ENCODE data around the gene SCML2.
"Not testable (repeated sequence)": the region's sequence is repeated elsewhere in the genome, so short reads cannot be mapped to it uniquely, and the experiment has no call there.

SCML2 gene

DNA sequence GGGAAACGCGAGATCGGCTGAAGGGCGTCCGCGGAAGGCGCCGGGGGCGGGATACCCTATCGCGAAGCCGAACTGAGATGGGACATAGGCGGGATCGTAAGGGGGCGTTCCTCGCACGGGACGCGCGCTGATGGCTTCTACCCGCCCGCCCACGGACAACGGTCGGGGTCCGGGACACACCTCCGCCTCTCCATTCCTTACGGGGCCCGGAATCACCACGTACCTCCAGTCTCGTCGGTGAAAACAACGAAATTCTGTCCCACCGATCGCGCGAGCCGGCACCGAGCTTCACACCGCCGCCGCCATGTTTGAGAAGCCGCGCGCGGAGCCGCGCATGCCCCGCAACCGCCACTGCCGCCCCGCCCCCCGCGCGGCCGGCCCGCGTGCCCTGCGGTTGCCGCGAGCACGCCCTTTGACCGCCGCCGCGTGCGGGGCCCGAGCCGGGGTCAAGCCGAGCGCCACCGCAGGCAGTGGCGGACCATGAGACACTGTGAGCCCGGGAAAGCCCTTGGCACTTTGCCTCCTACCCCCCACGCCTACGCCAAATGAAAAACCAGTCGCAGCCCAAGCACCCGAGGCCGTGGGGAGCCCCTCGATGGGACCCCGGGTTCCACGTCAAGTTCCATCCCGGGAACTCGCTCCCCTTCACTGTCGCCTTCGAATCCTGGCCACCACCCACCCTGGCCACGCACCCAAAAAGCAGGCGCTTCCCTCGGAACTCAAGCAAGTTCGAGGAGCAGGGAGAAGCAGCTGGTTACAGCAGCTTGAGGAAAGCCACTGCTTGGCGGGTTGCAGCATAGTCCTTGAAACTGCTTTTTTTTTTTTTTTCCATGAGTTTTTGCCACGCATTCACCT, at the start of gene SCML2:
SCML2 (minus strand) TSS at position 320 of the 855 bp plus-strand sequence. CDS start 20,617 bp downstream, outside the sequence.
- DNase-seq (ENCODE audit: low spot score), result peak; percentile 23

DNA sequence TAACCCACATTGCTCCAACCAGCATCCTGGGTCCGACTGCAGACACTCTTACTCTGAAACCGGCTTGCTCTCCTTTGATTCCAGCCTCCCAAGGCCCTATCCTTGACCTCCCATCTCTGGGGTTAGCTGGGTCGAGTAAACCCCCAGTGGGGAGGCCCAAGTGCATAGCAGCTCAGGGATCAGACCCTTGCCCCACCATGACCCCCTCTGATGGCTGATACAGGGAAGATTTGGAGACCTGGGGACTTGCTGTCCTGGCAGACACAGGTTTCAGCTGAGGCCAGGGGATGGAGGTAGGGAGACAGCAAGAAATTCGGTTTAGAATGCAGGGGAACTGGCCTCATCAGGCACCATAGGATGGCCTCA, 47.3 kb upstream of the SCML2 start:
- DNase-seq (ENCODE audit: low spot score), result no peak

- no peak for DNase-seq (ENCODE audit: low spot score)
These were observed 40.0 kb upstream of the SCML2 start for GRCh38 chrX:18394477-18394876.

- no peak for DNase-seq (ENCODE audit: low spot score)
These were observed 36.6 kb upstream of the SCML2 start for GRCh38 chrX:18390941-18391538.

GRCh38 chrX:18389966-18390365, 35.5 kb upstream of the SCML2 start:
- DNase-seq (ENCODE audit: low spot score), result no peak

- no peak for DNase-seq (ENCODE audit: low spot score)
These were observed 23.3 kb upstream of the SCML2 start for GRCh38 chrX:18377796-18378195.

- DNase-seq (ENCODE audit: low spot score), result not testable (repeated sequence)
These were observed 20.8 kb upstream of the SCML2 start for GRCh38 chrX:18375131-18375805.

- DNase-seq (ENCODE audit: low spot score), result not testable (repeated sequence)
These were observed 14.6 kb upstream of the SCML2 start for GRCh38 chrX:18369096-18369495.

- DNase-seq (ENCODE audit: low spot score), result no peak
These were observed 13.9 kb upstream of the SCML2 start for GRCh38 chrX:18368402-18368801.

GRCh38 chrX:18360867-18361266, 6.4 kb upstream of the SCML2 start:
- no peak for DNase-seq (ENCODE audit: low spot score)

- DNase-seq (ENCODE audit: low spot score), result no peak
These were observed 538 bp downstream of the SCML2 start for GRCh38 chrX:18353931-18354368.

- DNase-seq (ENCODE audit: low spot score), result no peak
These were observed 2.7 kb downstream of the SCML2 start for GRCh38 chrX:18351784-18352183.

DNA sequence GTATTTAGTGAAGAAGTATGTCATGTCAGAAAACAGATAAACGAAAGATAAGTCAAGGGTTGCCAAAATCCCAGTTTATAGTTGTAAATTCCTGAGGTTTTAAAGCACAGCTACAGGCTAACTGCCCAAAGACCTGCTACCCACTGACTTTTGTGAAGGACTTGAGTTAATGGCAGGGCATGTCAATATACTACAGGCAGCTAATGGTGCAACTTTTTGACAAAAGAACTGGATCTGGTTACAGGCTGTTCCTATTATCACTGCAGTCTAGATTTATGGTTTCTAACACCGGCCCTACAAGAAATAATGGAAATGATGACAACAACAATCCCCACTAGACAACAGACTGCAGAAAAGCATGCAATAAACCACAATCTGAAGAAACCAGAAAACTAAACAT, 6.4 kb downstream of the SCML2 start:
- no peak for DNase-seq (ENCODE audit: low spot score)

GRCh38 chrX:18309401-18309800, 45.1 kb downstream of the SCML2 start:
- no peak for DNase-seq (ENCODE audit: low spot score)

DNA sequence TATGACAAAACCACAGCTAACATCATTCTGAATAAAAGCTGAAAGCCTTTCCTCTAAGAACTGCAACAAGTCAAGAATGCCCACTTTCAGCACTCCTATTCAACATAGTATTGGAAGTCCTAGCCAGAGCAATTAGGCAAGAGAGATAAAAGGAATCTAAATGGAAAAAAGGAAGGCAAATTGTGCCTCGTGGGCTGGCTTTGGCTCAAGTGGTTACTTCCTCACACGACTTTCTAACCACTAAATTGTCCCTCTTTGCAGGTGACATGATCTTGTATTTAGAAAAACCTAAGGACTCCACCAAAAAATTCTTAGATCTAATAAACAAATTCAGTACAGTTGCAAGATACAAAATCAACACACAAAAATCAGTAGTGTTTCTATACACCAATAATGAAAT, 57.2 kb downstream of the SCML2 start:
- no peak for DNase-seq (ENCODE audit: low spot score)

GRCh38 chrX:18294893-18295292, 59.6 kb downstream of the SCML2 start:
- DNase-seq (ENCODE audit: low spot score), result no peak

DNA sequence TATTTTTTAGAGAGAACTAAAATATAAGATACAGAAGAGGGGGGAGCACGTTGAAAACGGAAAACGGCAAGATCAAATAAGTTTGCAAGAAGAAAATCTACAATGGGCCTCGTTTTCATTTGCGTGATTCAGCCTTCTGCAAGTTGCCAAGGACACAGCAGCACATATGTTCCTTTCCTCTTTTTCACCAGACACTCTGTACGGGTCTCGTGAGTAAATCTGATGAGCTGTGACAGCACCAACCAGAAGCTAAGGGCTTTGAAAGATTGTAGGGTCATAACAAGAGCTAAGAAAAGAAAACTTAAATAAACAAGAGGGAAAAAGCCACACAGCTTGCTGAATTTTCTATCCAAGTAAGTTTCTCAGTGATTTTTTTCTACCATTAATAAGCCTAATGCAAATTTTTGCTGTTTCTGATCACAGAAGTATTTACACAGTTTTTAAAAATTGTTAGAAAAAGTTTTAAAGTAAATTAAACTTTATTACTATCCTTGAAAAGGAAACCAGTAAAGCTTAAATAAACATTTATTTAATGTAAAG, 63.4 kb downstream of the SCML2 start:
- no peak for DNase-seq (ENCODE audit: low spot score)

DNA sequence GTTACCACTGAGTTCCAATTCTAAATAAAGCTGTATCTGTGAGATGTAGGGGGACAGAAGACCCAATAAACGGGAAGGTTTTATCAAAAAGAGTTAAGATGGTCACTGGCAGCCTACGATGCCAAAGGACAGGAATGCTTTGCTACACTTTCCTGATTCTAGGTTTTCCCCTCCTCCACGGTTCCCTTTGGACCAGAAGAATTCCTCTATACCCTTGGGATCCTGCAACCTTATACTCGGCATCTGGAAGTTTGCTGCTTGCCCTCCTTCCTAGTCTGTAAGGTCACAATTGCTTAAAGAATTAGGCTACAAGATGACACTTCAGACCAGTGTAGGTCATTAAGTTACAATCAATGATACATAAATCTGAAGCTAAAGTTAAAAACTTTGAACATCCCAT, 64.3 kb downstream of the SCML2 start:
- no peak for DNase-seq (ENCODE audit: low spot score)

DNA sequence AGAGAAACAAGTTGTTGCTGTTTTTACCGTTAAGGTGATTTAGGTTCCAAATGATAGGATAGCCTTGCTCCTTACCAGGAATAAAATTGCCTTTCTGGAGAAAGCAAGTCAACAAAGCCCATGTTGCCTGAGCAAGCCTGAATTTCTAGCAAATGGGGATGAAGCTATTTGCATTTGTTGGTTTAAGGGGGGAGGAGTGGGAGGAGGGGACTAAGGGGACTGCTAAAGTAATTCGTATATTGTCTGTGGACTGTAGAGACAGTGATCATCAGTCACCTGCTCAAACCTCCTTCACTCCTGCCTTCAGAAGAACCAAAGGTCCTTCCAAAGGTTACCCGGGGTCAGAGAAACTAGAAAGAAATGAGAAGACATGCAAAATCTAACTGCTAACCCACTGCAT, 65.8 kb downstream of the SCML2 start:
- DNase-seq (ENCODE audit: low spot score), result no peak

DNA sequence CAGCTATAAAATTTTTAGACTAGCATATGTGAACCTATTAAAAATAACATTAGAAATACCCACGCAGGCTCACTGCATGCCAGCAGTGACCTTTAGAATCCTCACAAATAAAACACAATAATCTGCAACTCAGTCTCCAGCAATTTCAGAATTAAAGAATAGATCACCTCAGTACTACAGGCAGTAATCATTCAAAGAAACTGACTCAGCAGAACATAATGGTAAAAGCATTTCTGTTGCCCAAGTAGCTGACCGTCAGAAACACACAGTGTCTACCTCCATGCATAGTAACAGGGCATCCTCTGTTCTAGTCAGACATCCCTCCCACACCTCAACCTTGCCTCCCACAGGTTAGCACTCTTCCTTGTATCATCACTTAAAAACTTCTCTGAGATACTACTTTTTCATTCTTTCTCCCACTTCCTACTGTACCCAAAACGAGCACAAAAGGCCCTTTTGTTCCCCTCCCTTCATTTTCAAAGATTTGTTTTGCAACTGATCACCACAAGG, 68.1 kb downstream of the SCML2 start:
- DNase-seq (ENCODE audit: low spot score), result no peak

DNA sequence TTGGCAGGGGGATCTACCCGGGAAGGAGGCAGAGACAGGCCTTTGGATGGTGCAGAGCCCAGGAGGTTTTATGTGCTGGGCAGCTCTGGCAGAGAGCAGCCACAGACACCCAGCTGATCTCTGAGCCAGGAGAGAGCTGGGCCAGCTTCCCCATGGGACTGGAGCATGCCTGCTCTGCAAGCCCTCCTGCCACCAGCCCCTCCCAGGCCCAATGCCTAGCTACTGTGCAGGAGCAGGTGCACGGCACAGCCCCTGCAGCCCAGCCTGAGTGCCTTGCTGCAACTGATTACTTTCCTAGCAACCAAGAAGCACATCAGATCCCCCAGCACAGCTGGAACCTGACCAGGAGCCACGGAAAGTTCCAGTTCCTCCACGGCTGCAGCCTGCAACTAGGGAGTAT, 76.0 kb downstream of the SCML2 start:
- DNase-seq (ENCODE audit: low spot score), result no peak

DNA sequence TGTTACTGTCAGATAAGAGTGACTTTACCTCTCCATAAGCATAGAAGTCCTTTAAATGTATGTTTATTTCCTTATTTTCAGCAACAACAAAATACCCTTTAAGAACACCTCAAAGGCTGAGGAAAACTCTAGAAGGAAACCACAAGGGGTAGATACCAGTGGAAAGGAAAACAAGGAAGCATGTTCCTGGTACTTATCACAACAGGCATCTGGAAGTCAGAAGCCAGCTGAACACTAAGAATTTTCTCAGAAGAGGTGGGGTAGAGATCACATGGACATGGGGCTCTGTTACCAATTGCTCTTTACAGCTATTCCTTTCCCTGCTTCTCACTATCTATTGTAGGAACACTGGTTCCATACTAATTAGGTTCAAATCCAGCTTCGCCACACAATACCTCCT, 82.3 kb downstream of the SCML2 start:
- DNase-seq (ENCODE audit: low spot score), result no peak

DNA sequence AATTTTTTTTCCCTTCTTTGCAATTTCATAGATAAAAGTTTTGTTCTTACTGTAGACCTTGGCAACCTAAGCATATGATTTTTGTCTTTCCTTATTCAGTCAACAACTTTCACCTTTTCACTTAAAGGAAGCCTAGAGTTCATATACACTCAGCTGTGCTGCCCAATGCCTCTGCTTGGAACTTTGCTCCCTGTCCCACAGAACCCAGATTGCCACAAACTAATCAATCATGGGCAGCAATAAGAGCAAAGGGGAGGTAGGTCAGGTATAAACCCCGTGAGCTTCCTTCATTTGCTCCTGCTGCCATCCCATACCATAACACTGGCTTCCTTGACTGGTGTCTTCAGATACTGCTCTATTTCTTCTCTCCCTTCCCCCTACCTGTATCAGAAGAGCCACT, 82.8 kb downstream of the SCML2 start:
- DNase-seq (ENCODE audit: low spot score), result no peak
